ENCODE data around the gene KSR2.

Gene KSR2

GRCh38 chr12:117526757-117527478 lies 441.9 kb downstream of the KSR2 start:
- ATAC-seq (ENCODE audit: low read depth) (no peak), DNase-seq (ENCODE audit: low spot score in 2 of 2) (no peak)
- no peak overlapping the region for H3K27ac Mint-ChIP-seq
- H3K4me3 Mint-ChIP-seq, result no peak overlapping the region
- H3K4me1 Mint-ChIP-seq, result no peaks in the 10 kb centered on the region
- peaks cover 2% of the 10 kb centered on the region for H3K9me3 Mint-ChIP-seq
- peaks cover 5% of the 10 kb centered on the region for H3K27me3 Mint-ChIP-seq
- no peaks in the 10 kb centered on the region for H3K36me3 Mint-ChIP-seq

- peaks cover 5% of the 10 kb centered on the region for H3K27me3 Mint-ChIP-seq
- no peaks in the 10 kb centered on the region for H3K9me3 Mint-ChIP-seq
- no peak for DNase-seq (ENCODE audit: low spot score in 2 of 2)
- no peak overlapping the region for H3K4me3 Mint-ChIP-seq
- ATAC-seq (ENCODE audit: low read depth), result no peak
- H3K36me3 Mint-ChIP-seq, result no peaks in the 10 kb centered on the region
- no peak overlapping the region for H3K27ac Mint-ChIP-seq
- no peaks in the 10 kb centered on the region for H3K4me1 Mint-ChIP-seq
Measured at GRCh38 chr12:117525766-117526165, 443.0 kb downstream of the KSR2 start.

GRCh38 chr12:117524806-117525205 lies 444.0 kb downstream of the KSR2 start:
- peaks cover 5% of the 10 kb centered on the region for H3K27me3 Mint-ChIP-seq
- no peak for ATAC-seq (ENCODE audit: low read depth)
- no peaks in the 10 kb centered on the region for H3K9me3 Mint-ChIP-seq

GRCh38 chr12:117523971-117524370 lies 444.8 kb downstream of the KSR2 start:
- peaks cover 2% of the 10 kb centered on the region for H3K9me3 Mint-ChIP-seq
- ATAC-seq (ENCODE audit: low read depth) (no peak), DNase-seq (ENCODE audit: low spot score in 2 of 2) (no peak)
- no peak overlapping the region for H3K27ac Mint-ChIP-seq
- peaks cover 5% of the 10 kb centered on the region for H3K27me3 Mint-ChIP-seq
- H3K4me3 Mint-ChIP-seq, result no peak overlapping the region
- no peaks in the 10 kb centered on the region for H3K4me1 Mint-ChIP-seq
- H3K36me3 Mint-ChIP-seq, result no peaks in the 10 kb centered on the region

More at GRCh38 chr12:117524806-117525205, 444.0 kb downstream of the KSR2 start:
- no peak for DNase-seq (ENCODE audit: low spot score in 2 of 2)
- H3K4me1 Mint-ChIP-seq, result no peaks in the 10 kb centered on the region
- H3K4me3 Mint-ChIP-seq, result no peak overlapping the region
- H3K27ac Mint-ChIP-seq, result no peak overlapping the region
- H3K36me3 Mint-ChIP-seq, result no peaks in the 10 kb centered on the region

GRCh38 chr12:117522559-117522958 lies 446.2 kb downstream of the KSR2 start:
- no peak overlapping the region for H3K27ac Mint-ChIP-seq
- no peak for DNase-seq (ENCODE audit: low spot score in 2 of 2)
- peaks cover 5% of the 10 kb centered on the region for H3K9me3 Mint-ChIP-seq

GRCh38 chr12:117521867-117522266 lies 446.9 kb downstream of the KSR2 start:
- ATAC-seq (ENCODE audit: low read depth) (no peak), DNase-seq (ENCODE audit: low spot score in 2 of 2) (no peak)
- no peaks in the 10 kb centered on the region for H3K4me1 Mint-ChIP-seq
- H3K36me3 Mint-ChIP-seq, result no peaks in the 10 kb centered on the region
- H3K27me3 Mint-ChIP-seq, result peaks cover 2% of the 10 kb centered on the region
- H3K27ac Mint-ChIP-seq, result no peak overlapping the region
- H3K4me3 Mint-ChIP-seq, result no peak overlapping the region
- peaks cover 5% of the 10 kb centered on the region for H3K9me3 Mint-ChIP-seq

More at GRCh38 chr12:117522559-117522958, 446.2 kb downstream of the KSR2 start:
- no peaks in the 10 kb centered on the region for H3K36me3 Mint-ChIP-seq
- ATAC-seq (ENCODE audit: low read depth), result no peak
- no peaks in the 10 kb centered on the region for H3K4me1 Mint-ChIP-seq
- H3K27me3 Mint-ChIP-seq, result peaks cover 2% of the 10 kb centered on the region
- no peak overlapping the region for H3K4me3 Mint-ChIP-seq

- no peak for DNase-seq (ENCODE audit: low spot score in 2 of 2)
- Mint-ChIP-seq H3K9me3 (peaks cover 5% of the 10 kb centered on the region), H3K36me3 (no peaks in the 10 kb centered on the region), H3K4me1 (no peaks in the 10 kb centered on the region), H3K27ac (no peak overlapping the region), H3K27me3 (peaks cover 2% of the 10 kb centered on the region), H3K4me3 (no peak overlapping the region)
- no peak for ATAC-seq (ENCODE audit: low read depth)
Measured at GRCh38 chr12:117521346-117521745, 447.4 kb downstream of the KSR2 start.

- H3K9me3 Mint-ChIP-seq, result peaks cover 7% of the 10 kb centered on the region
- ATAC-seq (ENCODE audit: low read depth) (no peak), DNase-seq (ENCODE audit: low spot score in 2 of 2) (no peak)
- H3K4me3 Mint-ChIP-seq, result no peak overlapping the region
- H3K27ac Mint-ChIP-seq, result no peak overlapping the region
- H3K27me3 Mint-ChIP-seq, result no peaks in the 10 kb centered on the region
- no peaks in the 10 kb centered on the region for H3K4me1 Mint-ChIP-seq
- no peaks in the 10 kb centered on the region for H3K36me3 Mint-ChIP-seq
Measured at GRCh38 chr12:117518594-117519270, 450.1 kb downstream of the KSR2 start.

GRCh38 chr12:117517219-117517739 lies 451.5 kb downstream of the KSR2 start:
- Mint-ChIP-seq H3K9me3 (peaks cover 7% of the 10 kb centered on the region), H3K27ac (no peak overlapping the region), H3K27me3 (no peaks in the 10 kb centered on the region), H3K36me3 (no peaks in the 10 kb centered on the region), H3K4me1 (no peaks in the 10 kb centered on the region), H3K4me3 (no peak overlapping the region)
- DNase-seq (ENCODE audit: low spot score in 2 of 2), result no peak
- no peak for ATAC-seq (ENCODE audit: low read depth)

- Mint-ChIP-seq H3K27me3 (no peaks in the 10 kb centered on the region), H3K4me1 (no peaks in the 10 kb centered on the region), H3K27ac (no peak overlapping the region), H3K9me3 (peaks cover 7% of the 10 kb centered on the region), H3K4me3 (no peak overlapping the region), H3K36me3 (no peaks in the 10 kb centered on the region)
- ATAC-seq (ENCODE audit: low read depth) (no peak), DNase-seq (ENCODE audit: low spot score in 2 of 2) (no peak)
Measured at GRCh38 chr12:117516034-117516433, 452.8 kb downstream of the KSR2 start.

- Mint-ChIP-seq H3K9me3 (peaks cover 5% of the 10 kb centered on the region), H3K27ac (no peak overlapping the region), H3K27me3 (no peaks in the 10 kb centered on the region), H3K4me3 (no peak overlapping the region), H3K4me1 (no peaks in the 10 kb centered on the region), H3K36me3 (no peaks in the 10 kb centered on the region)
- DNase-seq (ENCODE audit: low spot score in 2 of 2) (no peak), ATAC-seq (ENCODE audit: low read depth) (no peak)
Measured at GRCh38 chr12:117514016-117514415, 454.8 kb downstream of the KSR2 start.

- no peak for DNase-seq (ENCODE audit: low spot score in 2 of 2)
- ATAC-seq (ENCODE audit: low read depth), result no peak
- peaks cover 5% of the 10 kb centered on the region for H3K9me3 Mint-ChIP-seq
- H3K27me3 Mint-ChIP-seq, result peaks cover 3% of the 10 kb centered on the region
- no peak overlapping the region for H3K4me3 Mint-ChIP-seq
- H3K4me1 Mint-ChIP-seq, result no peaks in the 10 kb centered on the region
- no peak overlapping the region for H3K27ac Mint-ChIP-seq
- H3K36me3 Mint-ChIP-seq, result no peaks in the 10 kb centered on the region
Measured at GRCh38 chr12:117513353-117513752, 455.4 kb downstream of the KSR2 start.

- H3K27me3 Mint-ChIP-seq, result peaks cover 5% of the 10 kb centered on the region
- no peak overlapping the region for H3K4me3 Mint-ChIP-seq
- no peaks in the 10 kb centered on the region for H3K36me3 Mint-ChIP-seq
- H3K9me3 Mint-ChIP-seq, result peaks cover 4% of the 10 kb centered on the region
- H3K4me1 Mint-ChIP-seq, result no peaks in the 10 kb centered on the region
- no peak overlapping the region for H3K27ac Mint-ChIP-seq
- DNase-seq (ENCODE audit: low spot score in 2 of 2) (no peak), ATAC-seq (ENCODE audit: low read depth) (no peak)
Measured at GRCh38 chr12:117508468-117508867, 460.3 kb downstream of the KSR2 start.

- Mint-ChIP-seq H3K27me3 (peaks cover 5% of the 10 kb centered on the region), H3K4me3 (no peak overlapping the region), H3K9me3 (peaks cover 4% of the 10 kb centered on the region), H3K36me3 (no peaks in the 10 kb centered on the region), H3K27ac (no peak overlapping the region), H3K4me1 (no peaks in the 10 kb centered on the region)
- ATAC-seq (ENCODE audit: low read depth), result no peak
- DNase-seq (ENCODE audit: low spot score in 2 of 2), result no peak
Measured at GRCh38 chr12:117507548-117507947, 461.2 kb downstream of the KSR2 start.

All from memory B cell (primary cell).